ENCODE measurements around the gene LRP4. TPM values are rescaled to one million over a fixed set of nuclear protein-coding genes. Genes with fewer than 3 reads are reported as not detected.

Gene LRP4
- total and polyA plus RNA-seq, 2 donors from 2014 or later (not counting 2 experiments from before 2014, with no cell fraction given): 4.2 to 9.5 TPM

Other genes with a start within 250 kb of the LRP4 start
- gene ARHGAP1, start 217.9 kb downstream of the LRP4 start, total RNA-seq: 53.5 and 55.5 TPM in 2 replicates
- 42.3 and 43.4 TPM in 2 replicates for gene ARHGAP1, start 217.9 kb downstream of the LRP4 start, polyA plus RNA-seq
- gene ZNF408, start 217.5 kb downstream of the LRP4 start, total RNA-seq: 9.5 and 10.0 TPM in 2 replicates
- 9.5 and 10.9 TPM in 2 replicates for gene ZNF408, start 217.5 kb downstream of the LRP4 start, polyA plus RNA-seq
- gene F2, start 199.3 kb downstream of the LRP4 start, total RNA-seq: not detected in 2 replicates
- gene F2, start 199.3 kb downstream of the LRP4 start, polyA plus RNA-seq: 0.03 TPM in 1 of 2 replicates, not detected in the other
- gene CKAP5, start 72.3 kb downstream of the LRP4 start, total RNA-seq: 89.5 and 110 TPM in 2 replicates
- gene CKAP5, start 72.3 kb downstream of the LRP4 start, polyA plus RNA-seq: 22.8 and 34.0 TPM in 2 replicates
- gene CSTPP1, start 18.2 kb upstream of the LRP4 start, total RNA-seq: 25.0 and 30.3 TPM in 2 replicates
- gene CSTPP1, start 18.2 kb upstream of the LRP4 start, polyA plus RNA-seq: 29.5 and 32.5 TPM in 2 replicates

All from foreskin keratinocyte (primary cell).